ENCODE results near the gene TGFA. TPM values are rescaled to one million over a fixed set of nuclear protein-coding genes. Genes with fewer than 3 reads are reported as not detected.
A peak's percentile ranks its signal among the peaks of the same experiment; 100 is the strongest.

Gene TGFA
- total RNA-seq, 1 experiment from 2014 or later: 4.2 TPM

- no peak for DNase-seq (ENCODE audit: low read depth)
Observed at GRCh38 chr2:70418514-70418913, 135.1 kb downstream of the TGFA start.

GRCh38 chr2:70417011-70417410, 136.6 kb downstream of the TGFA start:
- DNase-seq (ENCODE audit: low read depth): no peak

- DNase-seq (ENCODE audit: low read depth): peak; percentile 27
Observed at GRCh38 chr2:70412294-70413070, 141.1 kb downstream of the TGFA start.

GRCh38 chr2:70411483-70412125, 142.0 kb downstream of the TGFA start:
- no peak for DNase-seq (ENCODE audit: low read depth)

- DNase-seq (ENCODE audit: low read depth): no peak
Observed at GRCh38 chr2:70403267-70404053, 150.2 kb downstream of the TGFA start.

- no peak for DNase-seq (ENCODE audit: low read depth)
Observed at GRCh38 chr2:70400539-70400938, 153.1 kb downstream of the TGFA start.

- no peak for DNase-seq (ENCODE audit: low read depth)
Observed at GRCh38 chr2:70399046-70399445, 154.6 kb downstream of the TGFA start.

Other genes with a start within 250 kb of the TGFA start
- not detected in 2 replicates for gene ADD2, start 214.4 kb upstream of the TGFA start, total RNA-seq (2014; rRNA removed; shearing (Covaris generic))
- not detected in 2 replicates for gene FIGLA, start 236.8 kb upstream of the TGFA start, total RNA-seq (2014; rRNA removed; shearing (Covaris generic))